WTC11 (cell line): Measurements from ENCODE around the gene SNX22. TPM values are rescaled to one million over a fixed set of nuclear protein-coding genes. Genes with fewer than 3 reads are reported as not detected.

Source experiments
- ATAC-seq: fragments of 200-7000 bp; cut with Tn5 transposase; 2 replicates; pipeline ENCODE4 v1.10.0; 2021; ENCODE audit warnings: mild to moderate bottlenecking, moderate library complexity
- CTCF ChIA-PET: fragments of 300-600 bp; sonication (Branson Sonifier 250); formaldehyde crosslinking; loops from one replicate; lab custom pipeline; 2021; ENCODE audit warnings: antibody characterized with exemption; lab: Charles Lee
- POLR2A ChIA-PET: fragments of 350-600 bp; sonication (Branson Sonifier 250); formaldehyde crosslinking; loops from one replicate; lab custom pipeline; 2021; ENCODE audit warnings: antibody characterized with exemption; lab: Charles Lee
- DNase-seq: peaks from one replicate; pipeline ENCODE4 v3.0.0; 2021; ENCODE audit warnings: low spot score
- H3K27ac Mint-ChIP-seq: 2 replicates; pipeline ENCODE4 v1.8.0; 2021; ENCODE audit warnings: mixed read lengths
- H3K27me3 Mint-ChIP-seq: 2 replicates; pipeline ENCODE4 v1.8.0; 2021; ENCODE audit warnings: low read depth, mild to moderate bottlenecking, moderate library complexity, mixed read lengths
- H3K36me3 Mint-ChIP-seq: 2 replicates; pipeline ENCODE4 v1.8.0; 2021; ENCODE audit warnings: mixed read lengths
- H3K4me1 Mint-ChIP-seq: 2 replicates; pipeline ENCODE4 v1.8.0; 2022; ENCODE audit warnings: mixed read lengths
- H3K4me3 Mint-ChIP-seq: 2 replicates; pipeline ENCODE4 v1.8.0; 2021; ENCODE audit warnings: mild to moderate bottlenecking, moderate library complexity, mixed read lengths
- H3K9me3 Mint-ChIP-seq: 2 replicates; pipeline ENCODE4 v1.8.0; 2021; ENCODE audit warnings: mixed read lengths
- E2F4 ChIP-seq: sonication (generic); formaldehyde crosslinking; IDR thresholded peaks from 2 replicates; pipeline ENCODE4 v1.8.1; 2022; ENCODE audit warnings: low read depth, mild to moderate bottlenecking, moderate library complexity, missing genetic modification reagents, borderline replicate concordance
- EMX1 ChIP-seq: fragments of 250-450 bp; sonication (Bioruptor Pico); IDR thresholded peaks from 2 replicates; pipeline ENCODE4 v1.8.0; 2021; ENCODE audit warnings: mild to moderate bottlenecking
- ESRRA ChIP-seq: sonication (generic); formaldehyde crosslinking; IDR thresholded peaks from 2 replicates; pipeline ENCODE4 v1.8.1; 2022; ENCODE audit warnings: mild to moderate bottlenecking, missing genetic modification reagents, borderline replicate concordance
- GABPB1 ChIP-seq: sonication (generic); formaldehyde crosslinking; IDR thresholded peaks from 2 replicates; pipeline ENCODE4 v1.8.1; 2023; ENCODE audit warnings: mild to moderate bottlenecking, missing genetic modification reagents
- HMGA2 ChIP-seq: fragments of 250-450 bp; sonication (Bioruptor Pico); IDR thresholded peaks from 2 replicates; pipeline ENCODE4 v1.4.0; 2021; ENCODE audit warnings: mild to moderate bottlenecking, moderate library complexity
- IRF1 ChIP-seq: sonication (generic); formaldehyde crosslinking; IDR thresholded peaks from 2 replicates; pipeline ENCODE4 v1.8.0; 2023; ENCODE audit warnings: missing genetic modification reagents
- JAZF1 ChIP-seq: fragments of 250-450 bp; sonication (Bioruptor Pico); IDR thresholded peaks from 2 replicates; pipeline ENCODE4 v1.9.0; 2021; ENCODE audit warnings: moderate library complexity, mild to moderate bottlenecking, inconsistent platforms
- MXD4 ChIP-seq: fragments of 250-450 bp; sonication (Bioruptor Pico); IDR thresholded peaks from 2 replicates; pipeline ENCODE4 v1.8.0; 2021; ENCODE audit warnings: mild to moderate bottlenecking, moderate library complexity, borderline replicate concordance
- MYBL2 ChIP-seq: sonication (generic); formaldehyde crosslinking; IDR thresholded peaks from 2 replicates; pipeline ENCODE4 v1.8.1; 2023; ENCODE audit warnings: mild to moderate bottlenecking, moderate library complexity, missing genetic modification reagents
- NFATC4 ChIP-seq: fragments of 250-450 bp; sonication (Bioruptor Pico); IDR thresholded peaks from 2 replicates; pipeline ENCODE4 v1.9.0; 2021; ENCODE audit warnings: mild to moderate bottlenecking
- NFE2L1 ChIP-seq: sonication (generic); formaldehyde crosslinking; IDR thresholded peaks from 2 replicates; pipeline ENCODE4 v1.8.1; 2023; ENCODE audit warnings: missing genetic modification reagents
- NR1H2 ChIP-seq: sonication (generic); formaldehyde crosslinking; IDR thresholded peaks from 2 replicates; pipeline ENCODE4 v1.9.0; 2021; ENCODE audit warnings: mild to moderate bottlenecking, moderate library complexity, missing genetic modification reagents
- PRRX2 ChIP-seq: fragments of 250-450 bp; sonication (Bioruptor Pico); IDR thresholded peaks from 2 replicates; pipeline ENCODE4 v1.8.0; 2021; ENCODE audit warnings: mild to moderate bottlenecking
- RORB ChIP-seq: fragments of 250-450 bp; sonication (Bioruptor Pico); IDR thresholded peaks from 2 replicates; pipeline ENCODE4 v1.9.0; 2021; ENCODE audit warnings: mild to moderate bottlenecking
- SMAD4 ChIP-seq: sonication (generic); formaldehyde crosslinking; IDR thresholded peaks from 2 replicates; pipeline ENCODE4 v1.8.0; 2022; ENCODE audit warnings: mild to moderate bottlenecking, missing genetic modification reagents
- TEAD4 ChIP-seq: sonication (generic); formaldehyde crosslinking; IDR thresholded peaks from 2 replicates; pipeline ENCODE4 v1.8.0; 2022; ENCODE audit warnings: mild to moderate bottlenecking, missing genetic modification reagents
- ZNF121 ChIP-seq: sonication (generic); formaldehyde crosslinking; IDR thresholded peaks from 2 replicates; pipeline ENCODE4 v1.8.0; 2023; ENCODE audit warnings: missing genetic modification reagents
- ZNF138 ChIP-seq: sonication (generic); formaldehyde crosslinking; conservative IDR thresholded peaks from 2 replicates; pipeline ENCODE4 v1.8.1; 2022; ENCODE audit warnings: mild to moderate bottlenecking, moderate library complexity, missing genetic modification reagents
- ZNF396 ChIP-seq: fragments of 250-450 bp; sonication (Bioruptor Pico); IDR thresholded peaks from 2 replicates; pipeline ENCODE4 v1.8.0; 2021; ENCODE audit warnings: mild to moderate bottlenecking, moderate library complexity, borderline replicate concordance
- ZNF416 ChIP-seq: fragments of 250-450 bp; sonication (Bioruptor Pico); IDR thresholded peaks from 2 replicates; pipeline ENCODE4 v1.9.0; 2021; ENCODE audit warnings: mild to moderate bottlenecking, inconsistent platforms
- ZNF671 ChIP-seq: fragments of 250-450 bp; sonication (Bioruptor Pico); IDR thresholded peaks from 2 replicates; pipeline ENCODE4 v1.8.0; 2021; ENCODE audit warnings: mild to moderate bottlenecking
- total RNA-seq: library from RNA; stranded (reverse); gene quantifications from 3 replicates; pipeline ENCODE4 v1.2.3, GENCODE V29; 2021
- TF ChIP-seq, protein P1 (sequence below): sonication (generic); formaldehyde crosslinking; IDR thresholded peaks from 2 replicates; pipeline ENCODE4 v1.8.0; 2022; ENCODE audit warnings: missing genetic modification reagents
- TF ChIP-seq, protein P2 (sequence below): sonication (generic); formaldehyde crosslinking; IDR thresholded peaks from 2 replicates; pipeline ENCODE4 v1.8.1; 2022; ENCODE audit warnings: mild to moderate bottlenecking, moderate library complexity, missing genetic modification reagents
- TF ChIP-seq, protein P3 (sequence below): fragments of 250-450 bp; sonication (Bioruptor Pico); IDR thresholded peaks from 2 replicates; pipeline ENCODE4 v1.8.0; 2021; ENCODE audit warnings: mild to moderate bottlenecking
- TF ChIP-seq, protein P4 (sequence below): sonication (generic); formaldehyde crosslinking; IDR thresholded peaks from 2 replicates; pipeline ENCODE4 v1.8.0; 2022; ENCODE audit warnings: mild to moderate bottlenecking, missing genetic modification reagents

Gene SNX22
- total RNA-seq, 1 experiment from 2014 or later: 5.9 TPM

DNA sequence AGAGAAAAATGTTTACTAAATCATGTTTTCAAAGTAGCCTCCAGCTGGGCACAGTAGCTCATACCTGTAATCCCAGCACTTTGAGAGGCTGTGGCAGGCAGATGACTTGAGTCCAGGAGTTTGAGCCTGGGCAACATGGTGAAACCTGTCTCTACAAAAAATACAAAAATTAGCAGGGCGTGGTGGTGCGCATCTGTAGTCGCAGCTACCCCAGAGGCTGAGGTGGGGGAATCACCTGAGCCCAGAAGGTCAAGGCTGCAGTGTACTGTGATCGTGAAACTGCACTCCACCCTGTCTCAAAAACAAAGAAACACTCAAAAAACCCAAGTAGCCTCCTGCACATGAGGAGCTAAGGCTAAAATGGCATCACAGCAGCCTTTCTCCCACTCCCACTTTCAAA, 12.9 kb downstream of the SNX22 start (continued):
- TF ChIP-seq HMGA2 (CRISPR knock-in tag): no peak
- no peak for TF ChIP-seq ZNF671 (CRISPR knock-in tag)
- TF ChIP-seq ZNF138: no peak
- TF ChIP-seq NR1H2 (CRISPR knock-in tag): no peak
- no peak for TF ChIP-seq EMX1 (CRISPR knock-in tag)
- no peak for TF ChIP-seq NFATC4 (CRISPR knock-in tag)
- TF ChIP-seq, protein P1, sequence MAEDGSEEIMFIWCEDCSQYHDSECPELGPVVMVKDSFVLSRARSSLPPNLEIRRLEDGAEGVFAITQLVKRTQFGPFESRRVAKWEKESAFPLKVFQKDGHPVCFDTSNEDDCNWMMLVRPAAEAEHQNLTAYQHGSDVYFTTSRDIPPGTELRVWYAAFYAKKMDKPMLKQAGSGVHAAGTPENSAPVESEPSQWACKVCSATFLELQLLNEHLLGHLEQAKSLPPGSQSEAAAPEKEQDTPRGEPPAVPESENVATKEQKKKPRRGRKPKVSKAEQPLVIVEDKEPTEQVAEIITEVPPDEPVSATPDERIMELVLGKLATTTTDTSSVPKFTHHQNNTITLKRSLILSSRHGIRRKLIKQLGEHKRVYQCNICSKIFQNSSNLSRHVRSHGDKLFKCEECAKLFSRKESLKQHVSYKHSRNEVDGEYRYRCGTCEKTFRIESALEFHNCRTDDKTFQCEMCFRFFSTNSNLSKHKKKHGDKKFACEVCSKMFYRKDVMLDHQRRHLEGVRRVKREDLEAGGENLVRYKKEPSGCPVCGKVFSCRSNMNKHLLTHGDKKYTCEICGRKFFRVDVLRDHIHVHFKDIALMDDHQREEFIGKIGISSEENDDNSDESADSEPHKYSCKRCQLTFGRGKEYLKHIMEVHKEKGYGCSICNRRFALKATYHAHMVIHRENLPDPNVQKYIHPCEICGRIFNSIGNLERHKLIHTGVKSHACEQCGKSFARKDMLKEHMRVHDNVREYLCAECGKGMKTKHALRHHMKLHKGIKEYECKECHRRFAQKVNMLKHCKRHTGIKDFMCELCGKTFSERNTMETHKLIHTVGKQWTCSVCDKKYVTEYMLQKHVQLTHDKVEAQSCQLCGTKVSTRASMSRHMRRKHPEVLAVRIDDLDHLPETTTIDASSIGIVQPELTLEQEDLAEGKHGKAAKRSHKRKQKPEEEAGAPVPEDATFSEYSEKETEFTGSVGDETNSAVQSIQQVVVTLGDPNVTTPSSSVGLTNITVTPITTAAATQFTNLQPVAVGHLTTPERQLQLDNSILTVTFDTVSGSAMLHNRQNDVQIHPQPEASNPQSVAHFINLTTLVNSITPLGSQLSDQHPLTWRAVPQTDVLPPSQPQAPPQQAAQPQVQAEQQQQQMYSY (CRISPR knock-in tag): no peak
- no peak for TF ChIP-seq JAZF1 (CRISPR knock-in tag)

GRCh38 chr15:64166102-64166890, 14.8 kb downstream of the SNX22 start:
- TF ChIP-seq MYBL2 (CRISPR knock-in tag): no peak
- TF ChIP-seq TEAD4 (CRISPR knock-in tag): no peak
- DNase-seq: no peak
- Mint-ChIP-seq H3K4me1 (peaks cover 33% of the 10 kb centered on the region), H3K9me3 (no peaks in the 10 kb centered on the region), H3K27me3 (no peaks in the 10 kb centered on the region), H3K27ac (no peak overlapping the region; the same call in 1 of the 2 replicates), H3K36me3 (peaks cover 6% of the 10 kb centered on the region), H3K4me3 (no peak overlapping the region)
- no peak for ATAC-seq
- CTCF ChIA-PET: interaction anchor here (1.3 kb wide), 2 partner anchors 13 to 15 kb away, joined by 4 read pairs; partner anchors contain the start of gene SNX22
- POLR2A ChIA-PET: interaction anchor here (0.6 kb wide), 1 partner anchor 223 kb away, joined by 3 read pairs; no protein-coding TSS in a partner anchor

DNA sequence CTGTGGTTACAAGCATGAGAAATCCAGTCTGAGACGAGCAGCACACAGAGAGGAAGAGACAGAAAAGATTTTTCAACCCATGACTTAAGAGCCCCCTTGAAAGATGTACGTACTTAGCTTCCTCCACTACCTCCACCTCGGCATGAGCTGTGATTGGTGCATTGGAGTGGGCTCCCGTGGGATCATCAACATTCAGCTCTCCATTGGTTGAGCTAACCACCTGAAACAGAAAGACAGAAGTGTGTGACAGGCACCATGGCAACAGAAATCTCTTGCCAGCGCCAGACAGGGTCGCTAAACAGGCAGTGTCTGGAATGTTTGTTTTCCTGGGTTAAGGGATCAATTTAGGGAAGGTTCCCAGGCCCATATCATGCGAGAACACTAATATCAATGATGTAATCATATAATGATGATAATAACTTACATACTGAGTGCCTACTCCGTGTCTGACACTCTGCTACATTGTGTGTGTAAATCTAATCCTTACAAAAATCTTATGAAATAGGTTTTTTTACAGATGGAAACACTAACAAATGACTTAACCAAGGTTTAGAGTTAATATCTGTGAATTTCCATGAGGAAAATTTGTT, 28.8 kb downstream of the SNX22 start:
- POLR2A ChIA-PET: no interaction called here
- peak; percentile 87 for ATAC-seq
- peaks cover 2% of the 10 kb centered on the region; the same call in 1 of the 2 replicates for H3K36me3 Mint-ChIP-seq
- H3K4me3 Mint-ChIP-seq: no peak overlapping the region
- H3K9me3 Mint-ChIP-seq: no peaks in the 10 kb centered on the region
- no peak overlapping the region for H3K27ac Mint-ChIP-seq
- DNase-seq: no peak
- CTCF ChIA-PET: interaction anchor here (0.9 kb wide), 1 partner anchor 27 kb away, joined by 3 read pairs; no protein-coding TSS in a partner anchor
- H3K4me1 Mint-ChIP-seq: no peaks in the 10 kb centered on the region
- no peaks in the 10 kb centered on the region for H3K27me3 Mint-ChIP-seq
- TF ChIP-seq NFE2L1 (CRISPR knock-in tag) (no peak), RORB (CRISPR knock-in tag) (no peak), IRF1 (CRISPR knock-in tag) (no peak), ZNF416 (no peak), ZNF138 (no peak), GABPB1 (CRISPR knock-in tag) (no peak), E2F4 (no peak), JAZF1 (CRISPR knock-in tag) (no peak), MXD4 (CRISPR knock-in tag) (no peak), PRRX2 (CRISPR knock-in tag) (no peak), ZNF121 (CRISPR knock-in tag) (no peak), ESRRA (no peak), SMAD4 (CRISPR knock-in tag) (no peak), ZNF396 (CRISPR knock-in tag) (no peak)
- TF ChIP-seq, protein P2, sequence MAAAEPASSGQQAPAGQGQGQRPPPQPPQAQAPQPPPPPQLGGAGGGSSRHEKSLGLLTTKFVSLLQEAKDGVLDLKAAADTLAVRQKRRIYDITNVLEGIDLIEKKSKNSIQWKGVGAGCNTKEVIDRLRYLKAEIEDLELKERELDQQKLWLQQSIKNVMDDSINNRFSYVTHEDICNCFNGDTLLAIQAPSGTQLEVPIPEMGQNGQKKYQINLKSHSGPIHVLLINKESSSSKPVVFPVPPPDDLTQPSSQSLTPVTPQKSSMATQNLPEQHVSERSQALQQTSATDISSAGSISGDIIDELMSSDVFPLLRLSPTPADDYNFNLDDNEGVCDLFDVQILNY: no peak
- TF ChIP-seq, protein P3, sequence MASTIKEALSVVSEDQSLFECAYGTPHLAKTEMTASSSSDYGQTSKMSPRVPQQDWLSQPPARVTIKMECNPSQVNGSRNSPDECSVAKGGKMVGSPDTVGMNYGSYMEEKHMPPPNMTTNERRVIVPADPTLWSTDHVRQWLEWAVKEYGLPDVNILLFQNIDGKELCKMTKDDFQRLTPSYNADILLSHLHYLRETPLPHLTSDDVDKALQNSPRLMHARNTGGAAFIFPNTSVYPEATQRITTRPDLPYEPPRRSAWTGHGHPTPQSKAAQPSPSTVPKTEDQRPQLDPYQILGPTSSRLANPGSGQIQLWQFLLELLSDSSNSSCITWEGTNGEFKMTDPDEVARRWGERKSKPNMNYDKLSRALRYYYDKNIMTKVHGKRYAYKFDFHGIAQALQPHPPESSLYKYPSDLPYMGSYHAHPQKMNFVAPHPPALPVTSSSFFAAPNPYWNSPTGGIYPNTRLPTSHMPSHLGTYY (CRISPR knock-in tag): no peak
- TF ChIP-seq, protein P4, sequence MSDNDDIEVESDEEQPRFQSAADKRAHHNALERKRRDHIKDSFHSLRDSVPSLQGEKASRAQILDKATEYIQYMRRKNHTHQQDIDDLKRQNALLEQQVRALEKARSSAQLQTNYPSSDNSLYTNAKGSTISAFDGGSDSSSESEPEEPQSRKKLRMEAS (CRISPR knock-in tag): no peak
